ENCODE results near the gene MRPS26.
"Not testable (repeated sequence)": the region's sequence is repeated elsewhere in the genome, so short reads cannot be mapped to it uniquely, and the experiment has no call there.

The MRPS26 gene

DNA sequence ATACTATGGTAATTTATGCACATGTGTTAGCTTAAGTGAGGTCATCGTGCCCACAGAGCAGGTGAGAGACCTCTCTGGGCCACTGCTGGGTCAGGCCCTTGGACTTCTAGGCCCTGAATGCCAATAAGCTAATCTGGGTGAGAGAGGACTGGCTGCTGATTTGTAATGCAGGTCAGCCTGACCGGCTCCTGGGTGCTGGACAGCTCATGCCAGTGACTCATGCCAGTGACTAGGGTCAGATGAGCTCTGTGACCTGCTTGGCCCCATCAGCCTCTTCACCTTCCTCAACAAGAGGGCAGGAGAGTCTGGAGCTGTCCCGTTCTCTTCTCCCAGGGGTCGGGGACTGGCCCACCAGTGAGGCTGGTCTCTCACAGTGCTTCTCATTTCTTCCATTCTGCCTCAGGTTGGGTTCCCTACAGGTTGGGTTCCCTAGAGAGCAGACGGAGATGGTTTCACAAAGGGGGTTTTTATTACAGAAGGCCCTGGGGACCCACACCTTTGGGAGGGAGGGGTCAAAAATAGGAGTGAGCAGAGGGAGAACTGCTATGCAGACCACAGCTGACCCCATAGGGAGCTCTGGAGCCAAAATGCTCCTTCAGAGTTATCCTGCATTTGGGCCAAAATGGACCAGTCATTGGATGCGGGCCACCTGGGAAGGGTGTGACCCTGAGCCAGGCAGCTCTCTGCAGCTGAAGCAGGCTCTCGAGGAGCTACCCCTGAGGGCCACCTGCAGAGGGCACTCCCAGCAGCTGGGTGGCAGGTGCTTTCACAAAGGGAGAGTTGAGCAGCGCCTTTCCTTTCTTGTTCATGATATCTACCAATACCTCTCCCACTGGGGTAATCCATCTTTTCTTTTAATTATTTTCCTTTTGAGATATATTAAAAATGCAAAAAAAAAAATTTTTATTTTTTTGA is 23.4 kb downstream of the MRPS26 start:
- Histone ChIP-seq H3K4me2 (no peak overlapping the region), H3K9ac (no peak overlapping the region), H3K36me3 (no peaks in the 10 kb centered on the region), H3K4me3 (no peak overlapping the region), H3K9me3 (replicated peaks in 1 of 11) (peaks cover 0 to 6% (median 0%) of the 10 kb centered on the region in 11 experiments; a peak in 5 of 22 replicates), H4K20me1 (no peaks in the 10 kb centered on the region; a peak in 1 of 22 replicates), H3K4me1 (peaks cover 0 to 21% (median 16%) of the 10 kb centered on the region in 10 experiments; a peak in 16 of 20 replicates), H3K27ac (no peak overlapping the region), H3K27me3 (peaks cover 29 to 43% (median 37%) of the 10 kb centered on the region in 11 experiments)
- TF ChIP-seq Cebpa-rat (IDR thresholded peaks at IDR 0.05), result no peak

DNA sequence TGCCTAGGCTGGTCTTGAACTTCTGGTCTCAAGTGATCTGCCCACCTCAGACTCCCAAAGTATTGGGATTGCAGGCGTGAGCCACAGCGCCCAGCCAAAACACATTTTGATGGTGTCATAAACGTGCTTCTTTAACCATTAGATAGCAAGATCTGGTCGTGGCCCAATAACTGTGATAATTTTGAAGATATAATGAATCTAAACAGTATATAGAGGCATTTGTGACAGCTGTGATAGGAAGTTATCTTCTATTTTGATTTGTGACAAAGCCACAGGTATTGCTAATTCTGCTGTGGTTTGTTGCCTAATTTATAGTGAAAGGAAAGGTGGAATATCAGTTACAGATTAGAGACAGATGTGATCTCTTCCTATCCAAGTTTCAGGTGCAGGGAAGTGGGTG is 24.9 kb downstream of the MRPS26 start:
- Histone ChIP-seq H3K27ac (no peak overlapping the region), H4K20me1 (no peaks in the 10 kb centered on the region; a peak in 1 of 22 replicates), H3K4me2 (no peak overlapping the region), H3K9me3 (replicated peaks in 1 of 11) (peaks cover 0 to 6% (median 0%) of the 10 kb centered on the region in 11 experiments; a peak in 5 of 22 replicates), H3K27me3 (peaks cover 29 to 54% (median 42%) of the 10 kb centered on the region in 11 experiments), H3K36me3 (no peaks in the 10 kb centered on the region), H3K4me3 (no peak overlapping the region), H3K4me1 (peaks cover 8 to 27% (median 18%) of the 10 kb centered on the region in 10 experiments), H3K9ac (no peak overlapping the region)
- no peak for TF ChIP-seq Cebpa-rat (IDR thresholded peaks at IDR 0.05)

DNA sequence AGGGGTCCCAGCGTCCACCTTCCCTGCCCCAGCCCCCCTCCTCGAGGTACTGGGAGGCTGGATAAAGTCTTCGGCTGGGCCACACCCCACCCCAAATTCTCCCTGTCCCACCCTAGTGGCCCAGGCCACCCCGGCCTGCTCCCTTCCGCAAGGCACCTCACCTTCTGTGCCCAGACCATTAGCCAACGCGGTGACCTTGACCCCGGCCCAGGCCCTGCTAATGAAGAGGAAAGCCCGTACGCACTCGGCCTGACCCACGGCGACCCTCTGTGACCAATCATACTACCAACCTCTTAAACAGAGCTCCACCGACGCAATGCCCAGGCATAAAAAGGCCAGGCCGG is 25.4 kb downstream of the MRPS26 start:
- H3K36me3 ChIP-seq, result no peaks in the 10 kb centered on the region
- no peak for TF ChIP-seq Cebpa-rat (IDR thresholded peaks at IDR 0.05)
- H3K27me3 ChIP-seq, result peaks cover 29 to 57% (median 43%) of the 10 kb centered on the region in 11 experiments
- H3K4me3 ChIP-seq, result 0 out of 20 replicates have a peak overlapping the region, but pooled peaks of 4 of the 10 experiments have one; percentile 32 to 62 (median 43)
- H3K4me2 ChIP-seq, result peak overlapping the region in 10 of 11 experiments; percentile 38 to 60 (median 49); a peak in 14 of 22 replicates
- peaks cover 8 to 27% (median 18%) of the 10 kb centered on the region in 10 experiments for H3K4me1 ChIP-seq
- no peak overlapping the region for H3K27ac ChIP-seq
- H3K9me3 ChIP-seq (replicated peaks in 1 of 11), result peaks cover 0 to 6% (median 0%) of the 10 kb centered on the region in 11 experiments; a peak in 5 of 22 replicates
- no peak overlapping the region for H3K9ac ChIP-seq
- no peaks in the 10 kb centered on the region; a peak in 1 of 22 replicates for H4K20me1 ChIP-seq

DNA sequence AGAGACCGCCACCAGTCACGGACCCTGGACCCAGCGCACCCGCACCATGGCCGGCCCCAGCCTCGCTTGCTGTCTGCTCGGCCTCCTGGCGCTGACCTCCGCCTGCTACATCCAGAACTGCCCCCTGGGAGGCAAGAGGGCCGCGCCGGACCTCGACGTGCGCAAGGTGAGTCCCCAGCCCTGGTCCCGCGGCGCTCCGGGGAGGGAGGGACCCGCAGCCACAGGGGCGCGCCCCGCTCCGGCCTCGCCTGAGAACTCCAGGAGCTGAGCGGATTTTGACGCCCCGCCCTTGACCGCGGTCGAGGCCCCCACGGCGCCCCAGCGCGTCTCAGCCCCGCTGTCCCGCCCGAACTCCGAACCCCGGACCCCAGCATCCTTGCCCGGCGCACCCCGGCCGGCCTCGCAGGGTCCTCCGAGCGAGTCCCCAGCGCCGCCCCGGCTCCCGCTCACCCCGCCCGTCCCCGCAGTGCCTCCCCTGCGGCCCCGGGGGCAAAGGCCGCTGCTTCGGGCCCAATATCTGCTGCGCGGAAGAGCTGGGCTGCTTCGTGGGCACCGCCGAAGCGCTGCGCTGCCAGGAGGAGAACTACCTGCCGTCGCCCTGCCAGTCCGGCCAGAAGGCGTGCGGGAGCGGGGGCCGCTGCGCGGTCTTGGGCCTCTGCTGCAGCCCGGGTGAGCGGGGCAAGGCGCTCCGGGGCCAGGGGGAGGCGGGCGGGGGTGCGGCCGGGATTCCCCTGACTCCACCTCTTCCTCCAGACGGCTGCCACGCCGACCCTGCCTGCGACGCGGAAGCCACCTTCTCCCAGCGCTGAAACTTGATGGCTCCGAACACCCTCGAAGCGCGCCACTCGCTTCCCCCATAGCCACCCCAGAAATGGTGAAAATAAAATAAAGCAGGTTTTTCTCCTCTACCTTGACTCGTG is 26.0 kb downstream of the MRPS26 start, which contains the start of gene OXT:
Gene OXT, plus strand, starts transcription at position 11 of the 920 bp plus-strand sequence. Its CDS starts 36 bp downstream, at position 47.
- Histone ChIP-seq H3K36me3 (no peaks in the 10 kb centered on the region), H3K9me3 (replicated peaks in 1 of 11) (peaks cover 0 to 6% (median 0%) of the 10 kb centered on the region in 11 experiments; a peak in 5 of 22 replicates), H4K20me1 (no peaks in the 10 kb centered on the region; a peak in 1 of 22 replicates), H3K4me1 (peaks cover 8 to 30% (median 17%) of the 10 kb centered on the region in 10 experiments), H3K4me2 (peak within 1 kb of the TSS; percentile 38 to 60 (median 49)), H3K4me3 (peak within 1 kb of the TSS; percentile 21 to 62 (median 42); a peak in 18 of 20 replicates), H3K9ac (peak within 1 kb of the TSS in 1 of 11 experiments; percentile 13; a peak in 2 of 22 replicates), H3K27ac (no peak within 1 kb of the TSS), H3K27me3 (peaks cover 29 to 57% (median 45%) of the 10 kb centered on the region in 11 experiments)
- no peak for TF ChIP-seq Cebpa-rat (IDR thresholded peaks at IDR 0.05)

DNA sequence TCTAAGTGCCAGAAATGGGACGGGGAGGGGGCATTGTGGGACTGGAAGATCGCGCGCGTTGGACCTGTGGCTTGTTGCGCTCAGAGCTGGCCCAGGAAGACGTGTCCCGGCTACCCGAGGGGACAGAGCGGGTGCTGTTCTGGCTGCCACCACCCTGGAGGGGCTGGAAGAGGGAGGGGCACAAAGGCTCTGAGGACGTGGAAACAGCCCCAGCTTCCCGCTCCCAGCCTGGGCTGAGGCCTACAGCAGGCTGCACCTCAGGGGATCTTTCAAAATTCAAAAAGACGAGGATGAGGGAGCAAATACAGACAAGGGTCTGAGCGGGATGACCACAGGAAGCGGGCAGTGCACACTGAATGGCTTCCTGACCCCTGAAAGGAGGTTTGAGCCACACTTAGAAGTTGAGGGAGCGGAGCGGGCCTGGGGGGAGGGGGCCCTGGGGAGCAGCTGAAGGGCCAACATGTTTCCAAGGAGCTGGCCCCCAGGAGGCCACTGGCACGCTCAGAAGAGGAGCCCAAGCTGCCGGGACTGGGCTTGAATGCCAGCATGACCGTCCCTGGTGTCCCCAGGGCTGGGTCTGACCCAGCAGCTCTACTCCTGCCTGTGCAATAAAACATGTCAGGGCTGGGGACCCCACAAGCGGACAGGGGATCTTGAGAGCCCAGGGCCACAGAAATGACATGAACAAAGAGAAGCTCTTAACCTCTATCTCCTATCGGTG is 26.8 kb downstream of the MRPS26 start:
- no peak for TF ChIP-seq Cebpa-rat (IDR thresholded peaks at IDR 0.05)

DNA sequence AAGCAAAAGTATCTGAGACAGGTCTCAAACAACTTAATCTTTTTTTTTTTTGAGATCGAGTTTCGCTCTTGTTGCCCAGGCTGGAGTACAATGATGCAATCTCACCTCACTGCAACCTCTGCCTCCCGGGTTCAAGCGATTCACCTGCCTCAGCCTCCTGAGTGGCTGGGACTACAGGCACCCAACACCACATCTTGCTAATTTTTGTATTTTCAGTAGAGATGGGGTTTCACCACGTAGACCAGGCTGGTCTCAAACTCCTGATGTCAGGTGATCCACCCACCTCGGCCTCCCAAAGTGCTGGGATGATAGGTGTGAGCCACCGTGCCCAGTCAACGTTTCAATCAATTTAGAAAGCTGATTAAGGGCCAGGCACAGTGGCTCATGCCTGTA is 27.4 kb downstream of the MRPS26 start:
- H3K9me3 ChIP-seq (replicated peaks in 1 of 11); H3K27ac ChIP-seq; H3K9ac ChIP-seq; H3K4me3 ChIP-seq; H4K20me1 ChIP-seq; H3K4me2 ChIP-seq; H3K36me3 ChIP-seq: not testable (repeated sequence)
- H3K4me1 ChIP-seq, result peaks cover 2 to 29% (median 13%) of the 10 kb centered on the region in 10 experiments
- peaks cover 29 to 69% (median 56%) of the 10 kb centered on the region in 11 experiments for H3K27me3 ChIP-seq

More for the DNA sequence above, 26.8 kb downstream of the MRPS26 start:
- H3K36me3 ChIP-seq, result no peaks in the 10 kb centered on the region
- H3K27me3 ChIP-seq, result peaks cover 29 to 63% (median 50%) of the 10 kb centered on the region in 11 experiments
- H3K9me3 ChIP-seq (replicated peaks in 1 of 11), result peaks cover 0 to 6% (median 0%) of the 10 kb centered on the region in 11 experiments; a peak in 5 of 22 replicates
- H3K4me1 ChIP-seq, result peaks cover 7 to 31% (median 15%) of the 10 kb centered on the region in 10 experiments
- peak overlapping the region in 10 of 11 experiments; percentile 38 to 60 (median 48); a peak in 15 of 22 replicates for H3K4me2 ChIP-seq
- H4K20me1 ChIP-seq, result no peaks in the 10 kb centered on the region; a peak in 1 of 22 replicates
- no peak overlapping the region for H3K9ac ChIP-seq
- H3K27ac ChIP-seq, result no peak overlapping the region
- peak overlapping the region in 2 of 10 experiments; percentile 42 to 62; a peak in 3 of 20 replicates for H3K4me3 ChIP-seq

DNA sequence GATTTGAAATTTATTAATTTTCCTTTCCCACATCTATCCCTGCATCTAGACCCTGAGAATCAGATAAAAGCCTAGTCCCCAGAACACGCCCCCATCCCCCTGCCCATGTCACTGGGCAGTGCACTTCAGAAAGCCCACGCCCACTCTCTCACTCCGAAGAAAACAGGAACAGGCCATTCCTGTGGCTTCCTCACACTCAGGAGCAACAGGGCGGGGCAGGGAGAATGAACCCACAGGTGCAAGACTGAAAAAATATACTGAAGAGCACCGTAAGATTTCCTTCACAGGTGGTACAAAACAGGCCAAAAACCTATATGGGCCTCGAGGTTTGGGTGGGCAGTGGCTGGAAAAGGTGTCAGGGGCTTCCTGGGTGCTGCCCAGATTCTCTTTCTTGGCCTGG is 29.0 kb downstream of the MRPS26 start:
- peak overlapping the region in 9 of 11 experiments; percentile 5 to 70 (median 57); a peak in 13 of 22 replicates for H3K4me2 ChIP-seq
- H3K27me3 ChIP-seq, result peaks cover 29 to 84% (median 62%) of the 10 kb centered on the region in 11 experiments
- no peak overlapping the region for H3K27ac ChIP-seq
- H3K9me3 ChIP-seq (replicated peaks in 1 of 11), result peaks cover 0 to 9% (median 0%) of the 10 kb centered on the region in 11 experiments; a peak in 5 of 22 replicates
- no peaks in the 10 kb centered on the region; a peak in 1 of 22 replicates for H4K20me1 ChIP-seq
- H3K4me1 ChIP-seq, result peaks cover 0 to 29% (median 11%) of the 10 kb centered on the region in 10 experiments; a peak in 13 of 20 replicates
- no peak for TF ChIP-seq Cebpa-rat (IDR thresholded peaks at IDR 0.05)
- H3K4me3 ChIP-seq, result no peak overlapping the region
- no peaks in the 10 kb centered on the region for H3K36me3 ChIP-seq
- peak overlapping the region in 1 of 11 experiments; percentile 34; a peak in 1 of 22 replicates for H3K9ac ChIP-seq

DNA sequence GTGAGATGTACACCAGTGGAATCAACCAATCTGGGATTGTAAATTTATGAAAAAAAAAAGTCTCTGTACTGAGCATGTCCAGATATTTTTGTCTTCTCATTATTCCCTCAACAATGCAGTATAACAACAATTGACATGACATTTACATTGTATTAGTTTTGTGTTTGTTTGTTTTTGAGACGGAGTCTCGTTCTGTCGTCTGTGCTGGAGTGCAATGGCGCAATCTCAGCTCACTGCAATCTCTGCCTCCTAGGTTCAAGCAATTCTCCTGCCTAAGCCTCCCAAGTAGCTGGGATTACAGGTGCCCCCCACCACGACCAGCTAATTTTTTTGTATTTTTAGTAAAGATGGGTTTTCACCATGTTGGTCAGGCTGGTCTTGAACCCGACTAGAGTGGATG is 29.5 kb downstream of the MRPS26 start:
- not testable (repeated sequence) for H3K9ac ChIP-seq; H3K27ac ChIP-seq; H4K20me1 ChIP-seq; H3K4me3 ChIP-seq; H3K9me3 ChIP-seq (replicated peaks in 1 of 11); H3K36me3 ChIP-seq
- Histone ChIP-seq H3K4me2 (peak overlapping the region in 5 of 11 experiments; percentile 34 to 70 (median 58); a peak in 8 of 22 replicates), H3K27me3 (peaks cover 31 to 85% (median 65%) of the 10 kb centered on the region in 11 experiments), H3K4me1 (peaks cover 0 to 29% (median 11%) of the 10 kb centered on the region in 10 experiments; a peak in 13 of 20 replicates)

All from BLaER1 treated with 17β-estradiol and CSF1 and Interleukin-3, amounts not matched to agents 10 nM and 100 nM (cell line).